ENCODE results near the gene DGKK. TPM values are rescaled to one million over a fixed set of nuclear protein-coding genes. Genes with fewer than 3 reads are reported as not detected.

The DGKK gene
- total and polyA plus RNA-seq, 2 of the 4 experiments (the other 2 are of a cell fraction) = not detected

DNA sequence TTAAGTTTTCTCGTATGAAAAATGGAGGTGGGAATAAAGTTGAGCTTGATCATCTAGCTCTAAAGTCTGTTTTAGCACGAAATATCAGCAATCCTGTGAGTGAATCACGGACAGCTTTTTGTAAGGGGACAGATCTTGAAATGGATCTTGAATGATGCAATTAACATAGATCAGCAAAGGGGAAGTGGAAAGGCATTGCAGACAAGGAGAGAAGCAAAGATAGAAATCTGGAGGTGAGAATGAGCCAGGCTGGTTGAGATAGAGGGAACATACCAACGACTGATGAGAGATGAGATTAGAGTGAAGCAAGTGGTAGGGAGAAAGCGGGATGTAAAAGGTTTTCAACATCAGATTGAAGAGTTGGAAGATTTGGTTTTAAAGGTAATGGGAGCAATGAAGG lies 4.6 kb upstream of the DGKK start:
- H3K27ac ChIP-seq (ENCODE audit: insufficient read depth, low read length) = no peak overlapping the region
- no peak overlapping the region for H3K14ac ChIP-seq (replicated peaks; ENCODE audit: low read depth, low read length)
- no peak overlapping the region for H4K8ac ChIP-seq (ENCODE audit: low read depth in 2 of 2, low read length in 2 of 2)
- BruUV-seq (replicated peaks) = no TSS peak
- H2AK5ac ChIP-seq (ENCODE audit: low read depth, low read length) = no peak overlapping the region
- no peak overlapping the region for H3K56ac ChIP-seq (ENCODE audit: extremely low read depth, insufficient read depth, low read length)
- H2AFZ ChIP-seq (replicated peaks; ENCODE audit: low read length, poor library complexity) = no peak overlapping the region
- dilution Hi-C loops (cut with HindIII; ENCODE audit: low sequenced_read_pairs, unreplicated experiment) = no loop called here
- no peaks in the 10 kb centered on the region for H3K9me1 ChIP-seq (ENCODE audit: insufficient read depth, low read length)
- no peak overlapping the region for H2BK5ac ChIP-seq (ENCODE audit: low read depth, low read length, poor library complexity, severe bottlenecking)
- no peak for TF ChIP-seq RCOR1 (IDR thresholded peaks at IDR 0.05; ENCODE audit: insufficient replicate concordance, low read length)
- no peak for TF ChIP-seq RFX5 (IDR thresholded peaks at IDR 0.05; ENCODE audit: low read depth, low read length)
- TF ChIP-seq CHD1 (IDR thresholded peaks at IDR 0.05; ENCODE audit: low read depth, low read length) = no peak
- no peak for TF ChIP-seq CEBPB (IDR thresholded peaks at IDR 0.05; ENCODE audit: low read depth, low read length)
- no peak overlapping the region for H3K4ac ChIP-seq (ENCODE audit: low read depth, low read length)
- ATAC-seq (ENCODE audit: low read depth) (no peak), DNase-seq (no peak)
- H4K5ac ChIP-seq (ENCODE audit: low read depth, low read length) = no peak overlapping the region
- H3K9ac ChIP-seq (ENCODE audit: low read depth, low read length) = no peak overlapping the region
- intact Hi-C loops (cut with micrococcal nuclease) = no loop called here
- no peak overlapping the region for H3K23ac ChIP-seq (ENCODE audit: low read depth, low read length)
- no peaks in the 10 kb centered on the region for H3K36me3 ChIP-seq (ENCODE audit: control insufficient read depth, insufficient read depth, low read length)
- H2AK9ac ChIP-seq (replicated peaks; ENCODE audit: low read depth, low read length, poor library complexity) = no peak overlapping the region
- ChIA-PET POLR2A (ENCODE audit: unreplicated experiment) (no interaction called here), CTCF (no interaction called here)
- H4K20me1 ChIP-seq (ENCODE audit: insufficient read depth, low read length) = no peaks in the 10 kb centered on the region
- no peak overlapping the region for H2BK15ac ChIP-seq (ENCODE audit: low read depth, low read length)
- no peaks in the 10 kb centered on the region for H3K79me1 ChIP-seq (ENCODE audit: low read depth in 1 of 2, low read length in 2 of 2)
- no peak overlapping the region for H2BK20ac ChIP-seq (ENCODE audit: low read depth, low read length)
- no peaks in the 10 kb centered on the region for H3K9me3 ChIP-seq (ENCODE audit: control insufficient read depth, insufficient read depth, low read length)
- H3K27me3 ChIP-seq (ENCODE audit: control insufficient read depth, insufficient read depth, low read length) = peaks cover 15% of the 10 kb centered on the region
- no peak overlapping the region for H2BK120ac ChIP-seq (ENCODE audit: low read depth, low read length)
- H3K4me2 ChIP-seq (ENCODE audit: low read depth, low read length) = no peak overlapping the region
- WGBS, 2 experiments (ENCODE audit: extremely low coverage in 2 of 2, insufficient read length in 1 of 2) = 21 to 100% methylated on average over 1 to 2 of the region's 5 CpGs
- H3K4me3 ChIP-seq (ENCODE audit: insufficient read depth, low read depth, low read length) = no peak overlapping the region
- H3K4me1 ChIP-seq (ENCODE audit: control insufficient read depth, insufficient read depth, low read length) = no peaks in the 10 kb centered on the region
- no peak overlapping the region for H4K91ac ChIP-seq (ENCODE audit: insufficient read depth, low read depth, low read length)
- no peak overlapping the region for H3K18ac ChIP-seq (ENCODE audit: low read depth, low read length)
- in situ Hi-C loops (cut with MboI; ENCODE audit: low sequenced_read_pairs) = no loop called here

Measured in IMR-90 (cell line).